A549 (cell line): ENCODE measurements around the gene PRSS21.

Experiments used
- BCL3 ChIP-seq: fragments of >200 bp; sonication (Bioruptor Twin); formaldehyde crosslinking; IDR thresholded peaks from 3 replicates; pipeline ENCODE4 v1.6.1; 2016
- CBX8 ChIP-seq: fragments of 200-600 bp; sonication (generic); IDR thresholded peaks from 2 replicates; pipeline ENCODE4 v1.6.1; 2016
- CHD4 ChIP-seq: fragments of 200-600 bp; sonication (generic); IDR thresholded peaks from 2 replicates; pipeline ENCODE4 v1.6.1; 2016; ENCODE audit warnings: antibody characterized with exemption, mild to moderate bottlenecking, borderline replicate concordance
- EP300 ChIP-seq, 2 experiments: fragments of >200 bp; sonication (Bioruptor Twin); formaldehyde crosslinking; IDR thresholded peaks; 2 replicates in 1 of 2; 3 replicates in 1 of 2; pipeline ENCODE4 v1.6.1; 2016 to 2017
- ESRRA ChIP-seq: fragments of 150-350 bp; IDR thresholded peaks from 2 replicates; pipeline ENCODE4 v1.6.1; 2014; ENCODE audit warnings: mild to moderate bottlenecking, low read length, borderline replicate concordance
- HOXA7 ChIP-seq: fragments of 250-450 bp; sonication (Bioruptor Pico); IDR thresholded peaks from 2 replicates; pipeline ENCODE4 v1.5.0; 2020; ENCODE audit warnings: mild to moderate bottlenecking, moderate library complexity
- JUNB ChIP-seq: fragments of >200 bp; sonication (Bioruptor Twin); formaldehyde crosslinking; IDR thresholded peaks from 2 replicates; pipeline ENCODE4 v1.6.1; 2016
- PHF8 ChIP-seq: fragments of 200-600 bp; sonication (generic); IDR thresholded peaks from 2 replicates; pipeline ENCODE4 v1.6.1; 2016; ENCODE audit warnings: low read depth, mild to moderate bottlenecking, antibody characterized with exemption, moderate library complexity, borderline replicate concordance
- TF ChIP-seq, protein P1 (sequence below): fragments of >200 bp; sonication (Bioruptor Twin); formaldehyde crosslinking; IDR thresholded peaks from 3 replicates; pipeline ENCODE4 v1.5.1; 2016

- TF ChIP-seq, protein P1, sequence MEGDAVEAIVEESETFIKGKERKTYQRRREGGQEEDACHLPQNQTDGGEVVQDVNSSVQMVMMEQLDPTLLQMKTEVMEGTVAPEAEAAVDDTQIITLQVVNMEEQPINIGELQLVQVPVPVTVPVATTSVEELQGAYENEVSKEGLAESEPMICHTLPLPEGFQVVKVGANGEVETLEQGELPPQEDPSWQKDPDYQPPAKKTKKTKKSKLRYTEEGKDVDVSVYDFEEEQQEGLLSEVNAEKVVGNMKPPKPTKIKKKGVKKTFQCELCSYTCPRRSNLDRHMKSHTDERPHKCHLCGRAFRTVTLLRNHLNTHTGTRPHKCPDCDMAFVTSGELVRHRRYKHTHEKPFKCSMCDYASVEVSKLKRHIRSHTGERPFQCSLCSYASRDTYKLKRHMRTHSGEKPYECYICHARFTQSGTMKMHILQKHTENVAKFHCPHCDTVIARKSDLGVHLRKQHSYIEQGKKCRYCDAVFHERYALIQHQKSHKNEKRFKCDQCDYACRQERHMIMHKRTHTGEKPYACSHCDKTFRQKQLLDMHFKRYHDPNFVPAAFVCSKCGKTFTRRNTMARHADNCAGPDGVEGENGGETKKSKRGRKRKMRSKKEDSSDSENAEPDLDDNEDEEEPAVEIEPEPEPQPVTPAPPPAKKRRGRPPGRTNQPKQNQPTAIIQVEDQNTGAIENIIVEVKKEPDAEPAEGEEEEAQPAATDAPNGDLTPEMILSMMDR, result no peak
- TF ChIP-seq ESRRA (no peak), CBX8 (no peak), HOXA7 (CRISPR knock-in tag) (no peak), PHF8 (no peak), BCL3 (no peak), EP300 (IDR thresholded peaks at IDR 0.05) (no peak), JUNB (no peak), CHD4 (no peak)
Measured at GRCh38 chr16:2852731-2853507, 35.9 kb downstream of the PRSS21 start.
